ENCODE results near the gene MEF2A.

MEF2A gene

DNA sequence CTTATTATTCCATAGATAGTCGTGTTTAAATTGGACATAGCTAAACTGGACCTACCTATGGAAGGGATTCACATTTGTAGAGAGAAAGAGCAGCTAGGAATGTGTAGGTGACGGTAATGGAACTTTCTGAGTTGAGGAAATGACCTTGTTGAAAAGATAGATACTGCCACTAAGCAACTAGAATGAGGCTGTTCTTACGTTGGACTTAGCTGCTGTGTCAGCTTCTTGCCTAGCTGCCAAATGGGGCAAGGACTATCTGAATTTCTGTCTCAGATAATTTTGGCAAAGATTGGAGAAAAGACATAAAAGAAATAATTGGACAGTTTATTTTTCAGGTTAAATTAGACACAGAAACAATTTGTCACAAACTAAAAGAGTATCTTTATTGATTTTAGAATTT is 68.8 kb downstream of the MEF2A start:
- no peaks in the 10 kb centered on the region for H3K79me2 ChIP-seq
- H3K27ac ChIP-seq, result no peak overlapping the region
- H3K36me3 ChIP-seq (ENCODE audit: control insufficient read depth, insufficient read depth, low read length), result no peaks in the 10 kb centered on the region
- no peaks in the 10 kb centered on the region for H3K9me3 ChIP-seq (ENCODE audit: control insufficient read depth, low read length)
- no peak overlapping the region for H3K9ac ChIP-seq
- peaks cover 4% of the 10 kb centered on the region for H3K4me1 ChIP-seq
- TF ChIP-seq, protein P1, sequence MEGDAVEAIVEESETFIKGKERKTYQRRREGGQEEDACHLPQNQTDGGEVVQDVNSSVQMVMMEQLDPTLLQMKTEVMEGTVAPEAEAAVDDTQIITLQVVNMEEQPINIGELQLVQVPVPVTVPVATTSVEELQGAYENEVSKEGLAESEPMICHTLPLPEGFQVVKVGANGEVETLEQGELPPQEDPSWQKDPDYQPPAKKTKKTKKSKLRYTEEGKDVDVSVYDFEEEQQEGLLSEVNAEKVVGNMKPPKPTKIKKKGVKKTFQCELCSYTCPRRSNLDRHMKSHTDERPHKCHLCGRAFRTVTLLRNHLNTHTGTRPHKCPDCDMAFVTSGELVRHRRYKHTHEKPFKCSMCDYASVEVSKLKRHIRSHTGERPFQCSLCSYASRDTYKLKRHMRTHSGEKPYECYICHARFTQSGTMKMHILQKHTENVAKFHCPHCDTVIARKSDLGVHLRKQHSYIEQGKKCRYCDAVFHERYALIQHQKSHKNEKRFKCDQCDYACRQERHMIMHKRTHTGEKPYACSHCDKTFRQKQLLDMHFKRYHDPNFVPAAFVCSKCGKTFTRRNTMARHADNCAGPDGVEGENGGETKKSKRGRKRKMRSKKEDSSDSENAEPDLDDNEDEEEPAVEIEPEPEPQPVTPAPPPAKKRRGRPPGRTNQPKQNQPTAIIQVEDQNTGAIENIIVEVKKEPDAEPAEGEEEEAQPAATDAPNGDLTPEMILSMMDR (IDR thresholded peaks at IDR 0.05), result no peak
- H3K4me2 ChIP-seq (ENCODE audit: low read length), result no peak overlapping the region
- no peaks in the 10 kb centered on the region for H3K27me3 ChIP-seq (ENCODE audit: control insufficient read depth, insufficient read depth, low read length)
- no peak overlapping the region for H3K4me3 ChIP-seq (ENCODE audit: low read depth, low read length)
- no peak overlapping the region for H2AFZ ChIP-seq

DNA sequence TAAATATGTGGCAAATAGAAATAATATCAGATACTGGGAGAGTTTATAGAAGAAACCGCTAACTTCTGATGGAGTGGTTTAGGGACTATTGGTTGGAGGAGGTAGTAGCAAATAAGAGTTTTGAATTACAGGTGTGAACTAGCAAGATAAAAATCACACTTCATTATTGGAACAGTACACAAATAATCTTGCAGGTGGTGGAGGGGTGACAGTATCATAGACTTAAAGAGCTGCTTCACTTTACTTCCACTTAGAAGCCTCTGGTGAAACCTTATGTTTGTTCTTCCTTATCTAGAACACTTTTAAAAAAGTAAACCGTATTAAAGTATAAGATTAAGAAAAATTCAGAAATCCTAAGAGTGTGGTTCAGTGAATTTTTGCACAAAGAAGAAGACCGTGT is 69.4 kb downstream of the MEF2A start:
- Histone ChIP-seq H3K79me2 (no peaks in the 10 kb centered on the region), H3K9ac (no peak overlapping the region), H3K27me3 (ENCODE audit: control insufficient read depth, insufficient read depth, low read length) (no peaks in the 10 kb centered on the region), H3K4me3 (ENCODE audit: low read depth, low read length) (no peak overlapping the region), H3K4me1 (peaks cover 4% of the 10 kb centered on the region), H3K4me2 (ENCODE audit: low read length) (no peak overlapping the region), H2AFZ (no peak overlapping the region), H3K36me3 (ENCODE audit: control insufficient read depth, insufficient read depth, low read length) (no peaks in the 10 kb centered on the region), H3K27ac (no peak overlapping the region), H3K9me3 (ENCODE audit: control insufficient read depth, low read length) (no peaks in the 10 kb centered on the region)
- TF ChIP-seq, protein P1 (IDR thresholded peaks at IDR 0.05), result no peak

DNA sequence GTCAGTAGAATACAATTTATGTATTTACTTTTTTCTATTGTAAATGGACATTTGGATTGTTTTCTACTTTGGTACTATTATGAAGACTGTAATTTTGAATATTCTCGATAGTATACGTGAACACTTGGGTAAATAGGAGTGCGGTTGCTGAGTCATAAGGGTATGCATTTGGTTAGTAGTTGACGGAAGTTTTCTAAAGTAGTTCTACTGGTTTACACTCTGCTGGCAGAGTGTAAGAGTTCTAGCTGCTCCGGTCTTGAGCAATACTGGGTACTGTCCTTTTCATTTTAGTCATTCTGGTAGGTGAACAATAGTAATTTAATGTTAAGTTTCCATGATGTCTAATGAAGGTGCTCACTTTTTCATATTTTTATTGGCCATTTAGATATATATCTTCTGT is 70.0 kb downstream of the MEF2A start:
- Histone ChIP-seq H3K9me3 (ENCODE audit: control insufficient read depth, low read length) (no peaks in the 10 kb centered on the region), H3K4me2 (ENCODE audit: low read length) (no peak overlapping the region), H3K27ac (no peak overlapping the region), H3K79me2 (no peaks in the 10 kb centered on the region), H2AFZ (no peak overlapping the region), H3K27me3 (ENCODE audit: control insufficient read depth, insufficient read depth, low read length) (no peaks in the 10 kb centered on the region), H3K4me1 (peaks cover 4% of the 10 kb centered on the region), H3K4me3 (ENCODE audit: low read depth, low read length) (no peak overlapping the region), H3K36me3 (ENCODE audit: control insufficient read depth, insufficient read depth, low read length) (no peaks in the 10 kb centered on the region), H3K9ac (no peak overlapping the region)
- TF ChIP-seq, protein P1 (IDR thresholded peaks at IDR 0.05), result no peak

DNA sequence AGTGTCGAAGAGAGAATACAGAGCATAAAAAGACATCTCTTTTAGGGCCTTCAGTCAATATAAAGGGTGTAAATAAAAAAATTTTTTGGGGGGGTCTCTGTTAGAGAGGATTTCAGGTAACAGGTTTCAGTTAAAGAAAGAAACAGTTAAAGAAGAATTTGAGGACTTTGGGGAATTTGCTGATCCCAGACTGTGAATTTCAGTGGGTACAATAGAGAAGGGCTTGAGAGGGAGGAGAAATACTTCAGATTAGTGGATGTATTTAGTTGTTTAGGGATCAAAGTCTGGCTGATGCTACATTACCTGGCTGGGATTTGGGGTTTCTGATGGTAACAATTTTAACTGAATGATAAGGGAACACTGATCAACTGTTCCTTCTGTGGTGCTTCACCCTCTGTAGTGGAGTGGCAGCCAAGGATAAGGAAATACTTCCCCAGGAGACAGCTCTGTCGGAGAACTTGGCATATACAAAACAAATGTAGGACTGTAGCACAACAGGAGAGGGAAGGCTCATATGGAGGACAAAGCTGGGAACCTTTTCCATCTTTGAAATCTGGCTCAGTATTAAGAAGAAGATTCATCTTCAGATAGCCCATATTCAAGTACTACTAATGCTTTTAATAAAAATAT is 79.2 kb downstream of the MEF2A start:
- Histone ChIP-seq H3K9ac (no peak overlapping the region), H3K4me2 (ENCODE audit: low read length) (no peak overlapping the region), H3K27me3 (ENCODE audit: control insufficient read depth, insufficient read depth, low read length) (no peaks in the 10 kb centered on the region), H2AFZ (no peak overlapping the region), H3K27ac (no peak overlapping the region), H3K9me3 (ENCODE audit: control insufficient read depth, low read length) (no peaks in the 10 kb centered on the region), H3K4me3 (ENCODE audit: low read depth, low read length) (no peak overlapping the region), H3K4me1 (no peaks in the 10 kb centered on the region), H3K79me2 (no peaks in the 10 kb centered on the region), H3K36me3 (ENCODE audit: control insufficient read depth, insufficient read depth, low read length) (no peaks in the 10 kb centered on the region)
- TF ChIP-seq, protein P1 (IDR thresholded peaks at IDR 0.05), result no peak

DNA sequence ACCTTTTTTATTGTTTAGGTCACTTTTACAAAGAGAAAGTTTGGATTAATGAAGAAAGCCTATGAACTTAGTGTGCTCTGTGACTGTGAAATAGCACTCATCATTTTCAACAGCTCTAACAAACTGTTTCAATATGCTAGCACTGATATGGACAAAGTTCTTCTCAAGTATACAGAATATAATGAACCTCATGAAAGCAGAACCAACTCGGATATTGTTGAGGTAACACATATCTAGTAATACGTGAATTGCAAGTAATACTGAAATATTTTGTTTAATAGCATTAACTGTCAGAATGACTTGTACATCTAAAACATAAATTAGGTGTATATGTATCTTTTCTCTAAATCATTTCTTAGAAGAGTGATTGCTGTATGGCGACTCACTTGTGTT is 79.8 kb downstream of the MEF2A start:
- Histone ChIP-seq H3K4me3 (ENCODE audit: low read depth, low read length) (no peak overlapping the region), H3K4me1 (no peaks in the 10 kb centered on the region), H3K27me3 (ENCODE audit: control insufficient read depth, insufficient read depth, low read length) (no peaks in the 10 kb centered on the region), H3K4me2 (ENCODE audit: low read length) (no peak overlapping the region), H3K9ac (no peak overlapping the region), H3K27ac (no peak overlapping the region), H3K79me2 (no peaks in the 10 kb centered on the region), H3K9me3 (ENCODE audit: control insufficient read depth, low read length) (no peaks in the 10 kb centered on the region), H2AFZ (no peak overlapping the region), H3K36me3 (ENCODE audit: control insufficient read depth, insufficient read depth, low read length) (no peaks in the 10 kb centered on the region)
- TF ChIP-seq, protein P1 (IDR thresholded peaks at IDR 0.05), result no peak

Data from parathyroid adenoma (tissue), 2 donors.